K562 (cell line): ENCODE results near the gene ZNF83. TPM values are rescaled to one million over a fixed set of nuclear protein-coding genes. Genes with fewer than 3 reads are reported as not detected.

Experiments
- BRD4 ChIP-seq: fragments of 200-600 bp; sonication (generic); IDR thresholded peaks from 2 replicates; pipeline ENCODE4 v1.6.1; 2017; ENCODE audit warnings: inconsistent platforms
- CHD4 ChIP-seq: fragments of 200-600 bp; sonication (generic); IDR thresholded peaks from 3 replicates; pipeline ENCODE4 v1.6.1; 2012; ENCODE audit warnings: low read depth, mild to moderate bottlenecking, mixed read lengths, low read length, inconsistent platforms; ENCODE audit not compliant: insufficient read depth, insufficient replicate concordance, poor library complexity, severe bottlenecking
- DIDO1 ChIP-seq: fragments of 450-650 bp; IDR thresholded peaks from 2 replicates; pipeline ENCODE4 v1.6.1; 2016; ENCODE audit warnings: low read depth, missing biosample characterization, missing genetic modification characterization
- HMGXB4 ChIP-seq: sonication (generic); formaldehyde crosslinking; IDR thresholded peaks from 2 replicates; pipeline ENCODE4 v1.8.1; 2023; ENCODE audit warnings: mild to moderate bottlenecking, missing genetic modification reagents
- MEF2D ChIP-seq: conservative IDR thresholded peaks from 2 replicates; pipeline ENCODE4 v1.6.1; 2016; ENCODE audit warnings: low read depth, missing genetic modification characterization, missing compliant biosample characterization
- NFIC ChIP-seq: fragments of 450-650 bp; IDR thresholded peaks from 2 replicates; pipeline ENCODE4 v1.6.1; 2017; ENCODE audit warnings: mild to moderate bottlenecking, inconsistent platforms
- NONO ChIP-seq, 2 experiments: fragments of 200-400 bp in 1 of 2; fragments of 450-650 bp in 1 of 2; formaldehyde crosslinking in 1 of 2; IDR thresholded peaks; 2 replicates each; pipeline ENCODE4 v1.6.1; 2017; ENCODE audit warnings: low read depth in 2 of 2, mild to moderate bottlenecking in 2 of 2, moderate library complexity in 2 of 2, low read length in 1 of 2
- RBM14 ChIP-seq: fragments of 200-400 bp; formaldehyde crosslinking; IDR thresholded peaks from 2 replicates; pipeline ENCODE4 v1.6.1; 2018; ENCODE audit warnings: low read depth, mild to moderate bottlenecking, low read length, moderate library complexity, borderline replicate concordance; ENCODE audit not compliant: insufficient read depth
- RBM15 ChIP-seq: fragments of 200-400 bp; formaldehyde crosslinking; IDR thresholded peaks from 2 replicates; pipeline ENCODE4 v1.6.1; 2018; ENCODE audit warnings: mild to moderate bottlenecking, low read length, moderate library complexity; ENCODE audit not compliant: insufficient read depth
- SMARCC2 ChIP-seq: fragments of 450-650 bp; IDR thresholded peaks from 2 replicates; pipeline ENCODE4 v1.6.1; 2017; ENCODE audit warnings: antibody characterized with exemption, moderate library complexity, mild to moderate bottlenecking, low read depth
- SNAPC5 ChIP-seq: fragments of 250-450 bp; sonication (Bioruptor Pico); IDR thresholded peaks from 2 replicates; pipeline ENCODE4 v1.8.0; 2021; ENCODE audit warnings: moderate library complexity, mild to moderate bottlenecking, inconsistent platforms
- TEAD1 ChIP-seq, 2 experiments: fragments of 450-650 bp in 1 of 2; sonication (generic) in 1 of 2; formaldehyde crosslinking; IDR thresholded peaks; 2 replicates each; pipeline versions ENCODE4 v1.4.0 to v1.8.0; 2020 to 2022; ENCODE audit warnings: mild to moderate bottlenecking in 2 of 2, missing genetic modification reagents in 1 of 2
- ZNF512 ChIP-seq: IDR thresholded peaks from 2 replicates; pipeline ENCODE4 v1.6.1; 2016; ENCODE audit warnings: missing genetic modification characterization, missing compliant biosample characterization
- ZNF76 ChIP-seq: fragments of 250-450 bp; sonication (Bioruptor Pico); IDR thresholded peaks from 2 replicates; pipeline ENCODE4 v1.4.0; 2020; ENCODE audit warnings: mild to moderate bottlenecking, moderate library complexity, borderline replicate concordance
- polyA plus RNA-seq, 8 experiments: library from polyadenylated mRNA; depleted of rRNA in 4 of 8; stranded (reverse) in 5 of 8; unstranded in 3 of 8; fragments of >200 nt; fragmentation: Nextera tagmentation in 2 of 8; fragmentation: Illumina TruSeq in 1 of 8; extraction: Ambion mirVana in 2 of 8; extraction: Trizol in 1 of 8; gene quantifications; 2 replicates each; pipeline versions ENCODE4 v1.2.1 to v1.2.3, GENCODE V29; 2011 to 2014; ENCODE audit warnings: inconsistent platforms in 1 of 8, missing spikeins in 1 of 8
- total RNA-seq, 7 experiments: library from RNA; depleted of rRNA in 6 of 7; stranded (reverse); fragments of >200 nt in 6 of 7; fragmentation: Illumina TruSeq in 2 of 7; extraction: Trizol in 2 of 7; gene quantifications; 2 replicates each; pipeline versions ENCODE4 v1.2.1 to v1.2.3, GENCODE V29; 2011 to 2021; ENCODE audit warnings: low replicate concordance in 1 of 7
- TF ChIP-seq, protein P1 (sequence below): fragments of 200-800 bp; sonication (Bioruptor generic); IDR thresholded peaks from 2 replicates; pipeline ENCODE4 v1.6.1; 2016; ENCODE audit warnings: missing genetic modification characterization, missing compliant biosample characterization
- TF ChIP-seq, protein P2 (sequence below): IDR thresholded peaks from 2 replicates; pipeline ENCODE4 v1.6.1; 2014; ENCODE audit warnings: antibody characterized with exemption

The ZNF83 gene
- total and polyA plus RNA-seq, 9 of the 15 experiments (the other 6 are each of a cell fraction or from before 2014, with no cell fraction given): 18.6 to 74.3 (median 51.9) TPM

- no peak for TF ChIP-seq BRD4
- TF ChIP-seq HMGXB4 (CRISPR knock-in tag): no peak
- TF ChIP-seq MEF2D (tag): no peak
- no peak for TF ChIP-seq NFIC
- TF ChIP-seq ZNF76 (CRISPR knock-in tag): no peak
- TF ChIP-seq SNAPC5 (CRISPR knock-in tag): no peak
- no peak for TF ChIP-seq NONO (IDR thresholded peaks at IDR 0.05; ENCODE audit: low read depth in 2 of 2, low read length in 1 of 2)
- no peak for TF ChIP-seq CHD4
- TF ChIP-seq, protein P1, sequence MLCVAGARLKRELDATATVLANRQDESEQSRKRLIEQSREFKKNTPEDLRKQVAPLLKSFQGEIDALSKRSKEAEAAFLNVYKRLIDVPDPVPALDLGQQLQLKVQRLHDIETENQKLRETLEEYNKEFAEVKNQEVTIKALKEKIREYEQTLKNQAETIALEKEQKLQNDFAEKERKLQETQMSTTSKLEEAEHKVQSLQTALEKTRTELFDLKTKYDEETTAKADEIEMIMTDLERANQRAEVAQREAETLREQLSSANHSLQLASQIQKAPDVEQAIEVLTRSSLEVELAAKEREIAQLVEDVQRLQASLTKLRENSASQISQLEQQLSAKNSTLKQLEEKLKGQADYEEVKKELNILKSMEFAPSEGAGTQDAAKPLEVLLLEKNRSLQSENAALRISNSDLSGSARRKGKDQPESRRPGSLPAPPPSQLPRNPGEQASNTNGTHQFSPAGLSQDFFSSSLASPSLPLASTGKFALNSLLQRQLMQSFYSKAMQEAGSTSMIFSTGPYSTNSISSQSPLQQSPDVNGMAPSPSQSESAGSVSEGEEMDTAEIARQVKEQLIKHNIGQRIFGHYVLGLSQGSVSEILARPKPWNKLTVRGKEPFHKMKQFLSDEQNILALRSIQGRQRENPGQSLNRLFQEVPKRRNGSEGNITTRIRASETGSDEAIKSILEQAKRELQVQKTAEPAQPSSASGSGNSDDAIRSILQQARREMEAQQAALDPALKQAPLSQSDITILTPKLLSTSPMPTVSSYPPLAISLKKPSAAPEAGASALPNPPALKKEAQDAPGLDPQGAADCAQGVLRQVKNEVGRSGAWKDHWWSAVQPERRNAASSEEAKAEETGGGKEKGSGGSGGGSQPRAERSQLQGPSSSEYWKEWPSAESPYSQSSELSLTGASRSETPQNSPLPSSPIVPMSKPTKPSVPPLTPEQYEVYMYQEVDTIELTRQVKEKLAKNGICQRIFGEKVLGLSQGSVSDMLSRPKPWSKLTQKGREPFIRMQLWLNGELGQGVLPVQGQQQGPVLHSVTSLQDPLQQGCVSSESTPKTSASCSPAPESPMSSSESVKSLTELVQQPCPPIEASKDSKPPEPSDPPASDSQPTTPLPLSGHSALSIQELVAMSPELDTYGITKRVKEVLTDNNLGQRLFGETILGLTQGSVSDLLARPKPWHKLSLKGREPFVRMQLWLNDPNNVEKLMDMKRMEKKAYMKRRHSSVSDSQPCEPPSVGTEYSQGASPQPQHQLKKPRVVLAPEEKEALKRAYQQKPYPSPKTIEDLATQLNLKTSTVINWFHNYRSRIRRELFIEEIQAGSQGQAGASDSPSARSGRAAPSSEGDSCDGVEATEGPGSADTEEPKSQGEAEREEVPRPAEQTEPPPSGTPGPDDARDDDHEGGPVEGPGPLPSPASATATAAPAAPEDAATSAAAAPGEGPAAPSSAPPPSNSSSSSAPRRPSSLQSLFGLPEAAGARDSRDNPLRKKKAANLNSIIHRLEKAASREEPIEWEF (CRISPR knock-in tag): no peak
- TF ChIP-seq, protein P2, sequence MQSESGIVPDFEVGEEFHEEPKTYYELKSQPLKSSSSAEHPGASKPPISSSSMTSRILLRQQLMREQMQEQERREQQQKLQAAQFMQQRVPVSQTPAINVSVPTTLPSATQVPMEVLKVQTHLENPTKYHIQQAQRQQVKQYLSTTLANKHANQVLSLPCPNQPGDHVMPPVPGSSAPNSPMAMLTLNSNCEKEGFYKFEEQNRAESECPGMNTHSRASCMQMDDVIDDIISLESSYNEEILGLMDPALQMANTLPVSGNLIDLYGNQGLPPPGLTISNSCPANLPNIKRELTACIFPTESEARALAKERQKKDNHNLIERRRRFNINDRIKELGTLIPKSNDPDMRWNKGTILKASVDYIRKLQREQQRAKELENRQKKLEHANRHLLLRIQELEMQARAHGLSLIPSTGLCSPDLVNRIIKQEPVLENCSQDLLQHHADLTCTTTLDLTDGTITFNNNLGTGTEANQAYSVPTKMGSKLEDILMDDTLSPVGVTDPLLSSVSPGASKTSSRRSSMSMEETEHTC: no peak
- TF ChIP-seq TEAD1 (CRISPR knock-in tag; IDR thresholded peaks at IDR 0.05): no peak
- TF ChIP-seq RBM14: no peak
- no peak for TF ChIP-seq SMARCC2
- no peak for TF ChIP-seq ZNF512 (tag)
- no peak for TF ChIP-seq DIDO1 (tag)
- TF ChIP-seq RBM15: no peak
Measured at GRCh38 chr19:52566588-52566987, 71.6 kb downstream of the ZNF83 start (continued).
